Aorta (tissue), 5 donors: ENCODE measurements around the gene TMEM60. TPM values are rescaled to one million over a fixed set of nuclear protein-coding genes. Genes with fewer than 3 reads are reported as not detected.

ENCODE experiments used
- ATAC-seq: fragments of 200-7000 bp; cut with Tn5 transposase; one replicate; pipeline ENCODE4 v1.9.1; 2022; ENCODE audit warnings: moderate library complexity; ENCODE audit not compliant: low FRiP score
- DNase-seq, 2 donors: peaks; one replicate each; pipeline ENCODE4 v3.0.0-alpha.2; 2020
- H3K27ac ChIP-seq, 2 donors: one replicate each; pipeline ENCODE4 v1.5.1; 2013; ENCODE audit warnings: low read length in 2 of 2, mild to moderate bottlenecking in 2 of 2, moderate library complexity in 2 of 2, control low read depth in 1 of 2, inconsistent platforms in 1 of 2, low read depth in 1 of 2
- H3K27me3 ChIP-seq, 2 donors: one replicate each; pipeline ENCODE4 v1.6.1; 2013; ENCODE audit warnings: control low read depth in 1 of 2, low read length in 1 of 2, mild to moderate bottlenecking in 1 of 2, moderate library complexity in 1 of 2; ENCODE audit not compliant: insufficient read depth in 2 of 2, control insufficient read depth in 1 of 2
- H3K36me3 ChIP-seq, 2 donors: one replicate each; pipeline ENCODE4 v1.6.1; 2013; ENCODE audit warnings: control low read depth in 1 of 2, low read length in 1 of 2, mild to moderate bottlenecking in 1 of 2; ENCODE audit not compliant: insufficient read depth in 2 of 2, control insufficient read depth in 1 of 2
- H3K4me1 ChIP-seq, 2 donors: one replicate each; pipeline ENCODE4 v1.6.1; 2013; ENCODE audit warnings: low read length in 2 of 2, control low read depth in 1 of 2, mild to moderate bottlenecking in 1 of 2, moderate library complexity in 1 of 2; ENCODE audit not compliant: insufficient read depth in 2 of 2, control insufficient read depth in 1 of 2
- H3K4me3 ChIP-seq, 2 donors: one replicate each; pipeline ENCODE4 v1.5.1; 2013; ENCODE audit warnings: low read length in 2 of 2, control low read depth in 1 of 2, mild to moderate bottlenecking in 1 of 2
- H3K9me3 ChIP-seq: one replicate; pipeline ENCODE4 v1.6.1; 2013; ENCODE audit warnings: mild to moderate bottlenecking, low read length; ENCODE audit not compliant: control insufficient read depth
- whole genome bisulfite sequencing, 2 donors: extraction: QIAGEN DNeasy Blood & Tissue Kit; methylation state at CpG; one replicate each; pipeline ENCODE4 v1.1.7; 2013; 5-methylcytosine and 5-hydroxymethylcytosine counted together
- intact Hi-C, 2 donors: fragments of 100-400 bp; cut with DNase I; formaldehyde crosslinking; loops; one replicate each; pipeline versions ENCODE4 v1.14.2 to v1.15.0; 2022
- polyA plus RNA-seq, 2 donors: library from polyadenylated mRNA; stranded (reverse); fragments of 200-250 nt; gene quantifications; one replicate each; pipeline ENCODE4 v1.2.3, GENCODE V29; 2013
- total RNA-seq, 2 donors: library from RNA; stranded (reverse); fragmentation: NEBNext Ultra II Directional; extraction: Animal tissue kit (Norgen Biotek cat#: 25700); gene quantifications; one replicate each; pipeline ENCODE4 v1.2.1, GENCODE V29; 2021
- donor health status: healthy with polysubstance abuse.
- donor health status: Bipolar disorder and iron deficiency.
- donor health status: DM: no; HTN: no; CAD: no.
- donor health status: DM: no; HTN: no; CAD: no.
- donor health status: DM: yes; HTN: yes; CAD: no.

Gene TMEM60
- total and polyA plus RNA-seq, 4 donors, result 11.0 to 16.8 (median 13.5) TPM

DNA sequence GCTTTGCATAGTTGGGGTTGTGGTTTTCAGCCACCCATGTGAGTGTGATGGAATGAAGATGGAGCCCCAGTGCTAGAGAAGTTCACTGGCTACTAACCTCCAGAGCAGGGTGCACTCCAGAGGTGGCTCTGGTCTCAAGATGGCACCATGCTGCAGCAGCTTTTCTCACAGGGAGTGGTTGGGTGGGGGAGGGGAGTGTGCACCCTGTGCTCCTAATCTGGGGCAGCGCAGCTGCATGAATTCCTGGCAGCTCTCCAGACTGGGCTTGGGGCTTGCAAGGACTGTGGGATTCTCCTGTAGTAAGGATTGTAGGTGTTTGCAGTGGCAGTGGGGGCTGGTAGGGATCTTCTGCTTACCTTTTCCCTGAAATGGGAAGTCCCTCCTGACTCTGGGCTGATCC lies 24.0 kb upstream of the TMEM60 start:
- no peaks in the 10 kb centered on the region for H3K4me1 ChIP-seq
- no peak for ATAC-seq
- H3K36me3 ChIP-seq, result peaks cover 0 to 2% of the 10 kb centered on the region in 2 donors
- DNase-seq, result no peak
- no peaks in the 10 kb centered on the region for H3K27me3 ChIP-seq
- intact Hi-C loops, result loop anchor here in 1 of 2 donors (10.0 kb wide), 1 partner anchor 63 kb away; no protein-coding TSS in a partner anchor
- H3K27ac ChIP-seq, result no peak overlapping the region
- H3K4me3 ChIP-seq, result no peak overlapping the region
- 46 to 55% methylated on average over 1 of the region's 1 CpG for WGBS, 2 donors
- H3K9me3 ChIP-seq, result peaks cover 2% of the 10 kb centered on the region

GRCh38 chr7:77820967-77821366 lies 22.7 kb upstream of the TMEM60 start:
- Histone ChIP-seq H3K4me1 (no peaks in the 10 kb centered on the region), H3K27me3 (no peaks in the 10 kb centered on the region), H3K4me3 (no peak overlapping the region), H3K36me3 (peaks cover 0 to 2% of the 10 kb centered on the region in 2 donors), H3K9me3 (peaks cover 2% of the 10 kb centered on the region), H3K27ac (no peak overlapping the region)
- DNase-seq (no peak), ATAC-seq (no peak)
- intact Hi-C loops, result loop anchor here in 1 of 2 donors (10.0 kb wide), 1 partner anchor 64 kb away; no protein-coding TSS in a partner anchor
- WGBS, 2 donors, result 96% methylated on average over 2 of the region's 2 CpGs

GRCh38 chr7:77819021-77819420 lies 20.8 kb upstream of the TMEM60 start:
- DNase-seq, result no peak
- no peak for ATAC-seq
- Histone ChIP-seq H3K4me1 (no peaks in the 10 kb centered on the region), H3K27ac (no peak overlapping the region), H3K27me3 (no peaks in the 10 kb centered on the region), H3K9me3 (peaks cover 2% of the 10 kb centered on the region), H3K36me3 (peaks cover 0 to 2% of the 10 kb centered on the region in 2 donors), H3K4me3 (no peak overlapping the region)
- intact Hi-C loops, result no loop called here

- H3K9me3 ChIP-seq, result peaks cover 1% of the 10 kb centered on the region
- WGBS, 2 donors, result 86 to 96% methylated on average over 2 of the region's 2 CpGs
- no peak for DNase-seq
- ATAC-seq, result no peak
- intact Hi-C loops, result no loop called here
- no peaks in the 10 kb centered on the region for H3K36me3 ChIP-seq
- no peak overlapping the region for H3K4me3 ChIP-seq
- H3K27me3 ChIP-seq, result no peaks in the 10 kb centered on the region
- H3K27ac ChIP-seq, result no peak overlapping the region
- H3K4me1 ChIP-seq, result no peaks in the 10 kb centered on the region
Observed at GRCh38 chr7:77813180-77813579, 14.9 kb upstream of the TMEM60 start.

DNA sequence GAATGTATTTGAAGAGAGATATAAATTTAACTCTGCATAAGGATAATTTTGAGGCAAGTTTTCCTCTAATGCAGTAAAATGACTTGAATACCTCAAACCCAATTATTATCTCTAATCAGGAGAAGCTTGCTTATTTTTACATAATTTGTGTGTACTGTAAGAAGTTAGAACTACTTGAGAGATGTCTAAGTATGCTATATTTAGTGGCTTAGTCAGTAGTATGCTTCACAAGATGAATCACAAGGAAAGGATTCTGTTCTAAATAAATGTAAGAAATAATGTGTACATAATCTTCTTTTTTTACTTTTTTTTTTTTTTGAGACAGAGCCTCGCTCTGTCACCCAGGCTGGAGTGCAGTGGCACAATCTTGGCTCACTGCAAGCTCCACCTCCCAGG lies 14.1 kb upstream of the TMEM60 start:
- ATAC-seq (no peak), DNase-seq (no peak)
- Histone ChIP-seq H3K27me3 (no peaks in the 10 kb centered on the region), H3K4me3 (no peak overlapping the region), H3K4me1 (no peaks in the 10 kb centered on the region), H3K9me3 (peaks cover 1% of the 10 kb centered on the region), H3K27ac (no peak overlapping the region), H3K36me3 (no peaks in the 10 kb centered on the region)
- WGBS, 2 donors, result 4 to 10% methylated on average over 1 of the region's 1 CpG
- intact Hi-C loops, result no loop called here

- H3K4me3 ChIP-seq, result no peak overlapping the region
- H3K9me3 ChIP-seq, result peaks cover 1% of the 10 kb centered on the region
- no peak for DNase-seq
- ATAC-seq, result no peak
- no peaks in the 10 kb centered on the region for H3K36me3 ChIP-seq
- H3K27ac ChIP-seq, result no peak overlapping the region
- 48 to 62% methylated on average over 2 of the region's 2 CpGs for WGBS, 2 donors
- intact Hi-C loops, result no loop called here
- no peaks in the 10 kb centered on the region for H3K4me1 ChIP-seq
- H3K27me3 ChIP-seq, result no peaks in the 10 kb centered on the region
Observed at GRCh38 chr7:77811516-77812289, 13.5 kb upstream of the TMEM60 start.

GRCh38 chr7:77808517-77808916 lies 10.3 kb upstream of the TMEM60 start:
- H3K36me3 ChIP-seq, result no peaks in the 10 kb centered on the region
- intact Hi-C loops, result no loop called here
- peaks cover 1% of the 10 kb centered on the region for H3K9me3 ChIP-seq
- H3K27ac ChIP-seq, result no peak overlapping the region
- no peak overlapping the region for H3K4me3 ChIP-seq
- 95 to 98% methylated on average over 1 of the region's 1 CpG for WGBS, 2 donors
- DNase-seq (no peak), ATAC-seq (no peak)
- H3K27me3 ChIP-seq, result no peaks in the 10 kb centered on the region
- no peaks in the 10 kb centered on the region for H3K4me1 ChIP-seq

DNA sequence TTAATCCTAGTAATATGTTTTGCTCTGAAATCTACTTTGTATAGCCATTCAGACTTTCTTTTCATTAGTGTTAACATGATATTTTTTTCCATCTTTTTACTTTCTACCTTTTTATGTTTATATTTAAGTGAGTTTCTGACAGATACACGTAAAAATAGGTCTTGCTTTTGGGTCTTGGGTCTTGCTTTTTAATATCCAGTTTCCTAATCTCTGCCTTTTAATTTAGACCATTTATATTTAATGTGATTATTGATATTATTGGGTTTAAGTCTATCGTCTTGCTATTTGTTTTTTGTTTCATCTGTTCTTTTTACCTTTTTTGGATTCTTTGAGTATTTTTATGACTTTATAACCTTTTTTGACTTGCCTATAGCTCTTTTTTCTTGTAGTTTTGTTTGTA lies 8.2 kb upstream of the TMEM60 start:
- Histone ChIP-seq H3K4me1 (no peaks in the 10 kb centered on the region), H3K36me3 (no peaks in the 10 kb centered on the region), H3K9me3 (peaks cover 1% of the 10 kb centered on the region), H3K27me3 (no peaks in the 10 kb centered on the region), H3K4me3 (no peak overlapping the region), H3K27ac (no peak overlapping the region)
- ATAC-seq (no peak), DNase-seq (no peak)
- intact Hi-C loops, result no loop called here
- 95 to 100% methylated on average over 2 of the region's 2 CpGs for WGBS, 2 donors
